Activated CD8-positive, alpha-beta memory T cell treated with anti-CD3 and anti-CD28 coated beads, Interleukin-2, amount 10 ng/mL, durations not matched to agents 7 days and 5 days (primary cell): ENCODE data around the gene CTNNBL1. TPM values are rescaled to one million over a fixed set of nuclear protein-coding genes. Genes with fewer than 3 reads are reported as not detected.

Experiments
- ATAC-seq: fragments of 150-1000 bp; cut with Tn5 transposase; one replicate; pipeline ENCODE4 v1.10.0; 2021; ENCODE audit warnings: moderate library complexity
- CTCF ChIA-PET: fragments of 350-600 bp; sonication (Branson Sonifier 250); formaldehyde crosslinking; loops from one replicate; lab custom pipeline; 2021; ENCODE audit warnings: antibody characterized with exemption; lab: Charles Lee
- DNase-seq: peaks from one replicate; pipeline ENCODE4 v3.0.0-alpha.2; 2020
- H3K27ac Mint-ChIP-seq: one replicate; pipeline ENCODE4 v1.8.0; 2021; ENCODE audit warnings: mild to moderate bottlenecking, mixed read lengths
- H3K27me3 Mint-ChIP-seq: one replicate; pipeline ENCODE4 v1.8.0; 2021; ENCODE audit warnings: mixed read lengths
- H3K36me3 Mint-ChIP-seq: one replicate; pipeline ENCODE4 v1.8.0; 2021; ENCODE audit warnings: mild to moderate bottlenecking, mixed read lengths
- H3K4me1 Mint-ChIP-seq: one replicate; pipeline ENCODE4 v1.8.0; 2021; ENCODE audit warnings: mixed read lengths
- H3K4me3 Mint-ChIP-seq: one replicate; pipeline ENCODE4 v1.8.0; 2021; ENCODE audit warnings: mild to moderate bottlenecking, moderate library complexity, mixed read lengths
- H3K9me3 Mint-ChIP-seq: one replicate; pipeline ENCODE4 v1.8.0; 2022; ENCODE audit warnings: low read depth, mixed read lengths
- total RNA-seq, 2 experiments: library from RNA; stranded (reverse); gene quantifications; one replicate each; pipeline ENCODE4 v1.2.3, GENCODE V29; 2021

The CTNNBL1 gene
- total RNA-seq, 2 experiments from 2014 or later, result 79.8 to 90.2 TPM

DNA sequence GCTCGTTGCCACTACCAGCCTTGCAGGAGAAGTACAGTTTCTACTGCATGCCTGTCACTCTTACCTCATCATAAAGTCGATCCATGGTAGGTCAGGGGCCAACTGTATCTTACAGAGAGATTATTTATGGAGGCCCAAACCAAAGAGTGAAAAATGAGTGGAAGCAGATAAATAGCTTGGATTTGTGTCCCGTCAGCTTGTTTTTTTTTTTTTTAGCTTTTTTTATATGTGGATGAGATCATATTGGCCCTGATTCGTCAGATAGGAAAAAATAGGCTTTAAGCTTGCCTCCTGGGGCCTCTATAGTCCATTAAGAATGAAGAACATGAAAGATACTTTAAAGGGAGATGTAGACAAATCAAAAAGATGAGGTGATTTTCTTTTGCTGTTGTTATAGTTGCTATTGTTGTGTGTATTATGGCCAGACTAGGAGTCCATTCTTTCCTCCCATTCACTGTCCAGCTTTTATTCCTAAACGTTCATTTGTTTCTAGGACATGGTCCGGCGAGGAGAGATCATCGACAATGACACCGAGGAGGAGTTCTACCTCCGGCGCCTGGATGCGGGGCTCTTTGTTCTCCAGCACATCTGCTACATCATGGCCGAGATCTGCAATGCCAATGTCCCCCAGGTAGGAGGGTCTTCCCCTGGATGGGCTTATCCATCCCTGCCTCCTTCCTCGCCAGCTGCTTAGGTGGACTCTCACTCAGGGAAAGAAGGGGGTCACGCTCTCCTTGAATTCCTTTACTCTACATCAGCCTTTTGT, 165.8 kb downstream of the CTNNBL1 start:
- DNase-seq (no peak), ATAC-seq (no peak)
- CTCF ChIA-PET, result no interaction called here
- H3K4me3 Mint-ChIP-seq, result no peak overlapping the region
- peaks cover 15% of the 10 kb centered on the region for H3K36me3 Mint-ChIP-seq
- no peaks in the 10 kb centered on the region for H3K27me3 Mint-ChIP-seq
- no peaks in the 10 kb centered on the region for H3K4me1 Mint-ChIP-seq
- H3K9me3 Mint-ChIP-seq, result no peaks in the 10 kb centered on the region
- no peak overlapping the region for H3K27ac Mint-ChIP-seq

DNA sequence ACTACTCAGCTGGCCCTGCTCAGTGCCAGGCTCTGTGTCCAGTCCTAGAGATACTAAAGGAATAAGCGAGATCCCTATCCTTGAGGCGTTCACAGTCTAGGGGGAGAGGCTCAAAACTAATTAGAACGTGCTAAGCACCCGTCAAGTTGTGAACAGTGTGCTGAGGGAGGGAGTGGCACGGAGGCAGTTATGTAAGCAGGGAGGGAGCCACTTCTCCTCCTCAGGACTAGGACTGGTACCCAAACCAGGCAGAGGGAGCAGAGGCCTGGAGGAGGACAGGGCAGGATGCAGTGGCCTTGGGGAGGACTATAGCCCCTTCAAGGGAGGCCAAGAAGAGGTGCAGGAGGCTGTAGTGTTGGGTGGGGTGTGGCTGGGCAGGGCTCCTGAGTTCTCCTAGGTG, 169.5 kb downstream of the CTNNBL1 start:
- ATAC-seq (no peak), DNase-seq (no peak)
- H3K9me3 Mint-ChIP-seq, result no peaks in the 10 kb centered on the region
- H3K4me3 Mint-ChIP-seq, result no peak overlapping the region
- no peak overlapping the region for H3K27ac Mint-ChIP-seq
- H3K27me3 Mint-ChIP-seq, result no peaks in the 10 kb centered on the region
- H3K4me1 Mint-ChIP-seq, result no peaks in the 10 kb centered on the region
- peaks cover 11% of the 10 kb centered on the region for H3K36me3 Mint-ChIP-seq
- CTCF ChIA-PET, result no interaction called here

GRCh38 chr20:37864298-37864697, 170.5 kb downstream of the CTNNBL1 start:
- Mint-ChIP-seq H3K4me3 (no peak overlapping the region), H3K27me3 (no peaks in the 10 kb centered on the region), H3K4me1 (no peaks in the 10 kb centered on the region), H3K27ac (no peak overlapping the region), H3K9me3 (no peaks in the 10 kb centered on the region), H3K36me3 (peaks cover 11% of the 10 kb centered on the region)
- CTCF ChIA-PET, result no interaction called here
- ATAC-seq, result no peak
- no peak for DNase-seq

DNA sequence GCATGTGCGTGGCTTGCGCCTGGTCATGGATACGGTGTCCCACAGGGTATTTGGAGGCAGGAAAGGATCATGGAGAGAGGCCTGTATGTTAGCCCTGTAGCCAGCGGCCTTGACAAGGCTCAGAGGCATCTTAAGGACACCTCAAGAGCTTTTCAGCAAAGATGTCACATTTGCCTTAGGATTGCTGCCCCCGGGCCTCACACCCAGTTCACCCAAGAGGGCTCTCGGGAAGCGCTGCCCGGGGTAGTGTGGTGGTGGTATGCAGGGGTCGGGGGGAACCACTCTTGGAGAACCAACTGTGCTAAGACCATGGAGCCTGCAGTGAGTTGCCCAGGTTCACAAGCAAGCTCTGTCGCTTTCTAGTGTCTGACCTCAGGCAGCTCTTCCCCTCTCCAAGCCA, 172.2 kb downstream of the CTNNBL1 start:
- Mint-ChIP-seq H3K27me3 (no peaks in the 10 kb centered on the region), H3K36me3 (peaks cover 4% of the 10 kb centered on the region), H3K9me3 (no peaks in the 10 kb centered on the region), H3K4me1 (no peaks in the 10 kb centered on the region), H3K4me3 (no peak overlapping the region), H3K27ac (no peak overlapping the region)
- no peak for ATAC-seq
- no peak for DNase-seq
- CTCF ChIA-PET, result no interaction called here

DNA sequence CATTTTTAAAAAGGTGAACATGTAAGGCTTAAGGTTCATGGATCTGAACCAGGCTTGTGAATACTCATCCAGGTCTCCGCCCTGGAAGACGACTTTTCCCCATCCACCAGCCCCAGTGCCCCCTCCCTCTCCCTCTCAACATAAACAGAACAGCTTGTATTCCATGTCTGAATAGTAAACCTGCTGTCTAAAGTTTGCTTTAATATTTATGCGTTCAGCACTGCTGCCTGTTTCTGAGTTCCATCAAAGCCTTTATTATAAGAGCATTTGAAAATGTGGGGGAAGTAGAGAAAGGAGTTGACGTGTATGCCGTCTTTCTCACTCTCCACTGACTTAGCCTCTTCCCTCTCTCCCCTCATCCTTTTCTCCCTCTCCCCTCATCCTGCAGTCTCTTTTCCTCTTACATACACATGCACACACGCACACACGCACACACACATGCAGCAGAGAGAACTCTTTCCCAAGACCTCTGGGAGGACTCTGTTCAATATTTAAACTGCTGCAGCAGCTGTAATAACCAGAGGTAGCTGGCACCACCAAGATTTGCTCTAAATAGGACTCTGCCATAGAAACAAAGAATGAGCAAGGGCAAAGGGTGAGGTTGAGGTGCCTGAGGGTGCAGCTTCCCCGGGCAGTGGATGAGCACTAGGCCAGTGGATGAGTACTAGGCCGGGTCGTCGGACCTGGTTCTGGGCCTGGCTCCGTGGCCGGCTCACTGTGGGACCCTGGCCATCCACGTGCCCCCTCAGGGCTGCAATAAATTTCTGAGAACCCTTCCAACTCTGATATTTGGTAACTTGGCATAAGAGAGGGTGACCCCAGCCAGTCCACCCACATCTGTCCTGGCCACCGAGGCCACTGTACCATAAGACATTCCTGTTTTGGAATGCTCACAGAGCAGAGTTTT, 173.7 kb downstream of the CTNNBL1 start:
- Mint-ChIP-seq H3K36me3 (peaks cover 4% of the 10 kb centered on the region), H3K27me3 (no peaks in the 10 kb centered on the region), H3K4me3 (no peak overlapping the region)

DNA sequence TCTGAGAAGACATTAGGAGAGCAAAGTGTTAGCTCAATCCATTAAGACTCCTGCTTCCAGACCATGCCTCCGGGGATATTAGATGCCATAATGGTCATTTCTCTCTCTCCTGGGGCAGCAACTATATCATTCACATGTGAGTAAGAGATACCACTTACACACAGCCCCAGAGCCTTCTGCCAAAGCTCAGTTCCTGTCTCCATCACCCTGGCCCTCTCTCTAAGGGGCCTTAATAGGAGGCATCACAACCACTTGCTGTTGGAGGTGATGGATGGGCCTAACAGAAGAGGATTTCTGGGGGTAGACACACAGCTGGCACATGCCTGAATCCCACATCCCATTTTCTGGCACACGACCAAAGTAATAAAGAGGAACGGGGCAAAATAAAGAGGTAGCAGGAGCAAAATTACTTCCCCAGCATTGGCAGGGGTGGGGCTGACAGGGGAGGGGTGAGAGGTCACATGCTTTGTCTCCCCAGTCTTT, 175.1 kb downstream of the CTNNBL1 start:
- Mint-ChIP-seq H3K27ac (no peak overlapping the region), H3K9me3 (no peaks in the 10 kb centered on the region), H3K36me3 (peaks cover 2% of the 10 kb centered on the region), H3K27me3 (no peaks in the 10 kb centered on the region), H3K4me1 (peaks cover 8% of the 10 kb centered on the region), H3K4me3 (no peak overlapping the region)
- ATAC-seq (no peak), DNase-seq (no peak)
- CTCF ChIA-PET, result no interaction called here

More for the DNA sequence above, 173.7 kb downstream of the CTNNBL1 start:
- DNase-seq (no peak), ATAC-seq (no peak)
- Mint-ChIP-seq H3K27ac (no peak overlapping the region), H3K4me1 (no peaks in the 10 kb centered on the region), H3K9me3 (no peaks in the 10 kb centered on the region)
- CTCF ChIA-PET, result no interaction called here

- Mint-ChIP-seq H3K4me3 (no peak overlapping the region), H3K4me1 (peaks cover 8% of the 10 kb centered on the region), H3K36me3 (peaks cover 2% of the 10 kb centered on the region), H3K9me3 (no peaks in the 10 kb centered on the region), H3K27me3 (no peaks in the 10 kb centered on the region), H3K27ac (no peak overlapping the region)
- CTCF ChIA-PET, result no interaction called here
- DNase-seq (no peak), ATAC-seq (no peak)
Observed at GRCh38 chr20:37869334-37869861, 175.6 kb downstream of the CTNNBL1 start.

DNA sequence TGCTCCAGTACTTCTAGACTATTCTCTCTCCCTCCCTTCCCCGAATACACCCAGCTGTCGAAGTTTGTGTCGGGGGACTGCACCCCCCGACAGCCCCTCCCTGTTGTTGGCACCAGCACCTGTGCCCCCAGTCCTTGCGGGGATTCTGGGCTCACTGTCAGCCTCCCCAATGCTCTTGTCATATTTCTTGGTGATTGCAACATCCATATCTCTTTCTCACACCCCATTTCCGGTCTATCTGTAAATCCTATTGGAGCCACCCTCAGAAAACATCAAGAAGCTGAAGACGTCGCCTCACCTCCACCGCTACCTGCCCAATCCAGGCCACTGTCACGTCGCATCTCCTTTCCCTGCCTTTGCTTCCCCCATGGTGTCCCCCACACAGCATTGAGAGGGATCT, 176.5 kb downstream of the CTNNBL1 start:
- Mint-ChIP-seq H3K4me1 (peaks cover 8% of the 10 kb centered on the region), H3K36me3 (peaks cover 2% of the 10 kb centered on the region), H3K27me3 (no peaks in the 10 kb centered on the region), H3K4me3 (no peak overlapping the region), H3K9me3 (no peaks in the 10 kb centered on the region), H3K27ac (no peak overlapping the region)
- DNase-seq (no peak), ATAC-seq (no peak)
- CTCF ChIA-PET, result no interaction called here

DNA sequence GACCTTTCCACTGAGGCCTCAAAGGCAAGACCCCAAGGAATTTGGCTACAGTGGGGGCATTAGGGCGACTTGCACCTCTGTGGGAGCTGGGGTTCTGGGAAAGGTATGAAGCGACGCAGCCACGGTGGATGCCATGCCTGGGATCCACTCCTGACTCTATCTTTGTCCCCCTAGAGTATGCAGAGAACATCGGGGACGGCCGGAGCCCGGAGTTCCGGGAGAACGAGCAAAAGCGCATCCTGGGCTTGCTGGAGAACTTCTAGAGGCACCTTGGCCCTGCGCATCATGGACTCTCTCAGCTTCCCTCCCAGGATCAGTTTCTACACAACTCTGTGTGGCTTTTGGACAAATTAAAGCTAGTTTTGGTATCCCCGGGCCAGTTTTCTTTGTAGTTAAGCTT, 177.9 kb downstream of the CTNNBL1 start:
- H3K4me1 Mint-ChIP-seq, result peaks cover 8% of the 10 kb centered on the region
- no peaks in the 10 kb centered on the region for H3K9me3 Mint-ChIP-seq
- H3K27me3 Mint-ChIP-seq, result no peaks in the 10 kb centered on the region

GRCh38 chr20:37872161-37872560, 178.3 kb downstream of the CTNNBL1 start:
- no peak overlapping the region for H3K27ac Mint-ChIP-seq

More for the DNA sequence above, 177.9 kb downstream of the CTNNBL1 start:
- CTCF ChIA-PET, result no interaction called here
- peaks cover 2% of the 10 kb centered on the region for H3K36me3 Mint-ChIP-seq
- ATAC-seq (no peak), DNase-seq (no peak)
- no peak overlapping the region for H3K4me3 Mint-ChIP-seq
- no peak overlapping the region for H3K27ac Mint-ChIP-seq

DNA sequence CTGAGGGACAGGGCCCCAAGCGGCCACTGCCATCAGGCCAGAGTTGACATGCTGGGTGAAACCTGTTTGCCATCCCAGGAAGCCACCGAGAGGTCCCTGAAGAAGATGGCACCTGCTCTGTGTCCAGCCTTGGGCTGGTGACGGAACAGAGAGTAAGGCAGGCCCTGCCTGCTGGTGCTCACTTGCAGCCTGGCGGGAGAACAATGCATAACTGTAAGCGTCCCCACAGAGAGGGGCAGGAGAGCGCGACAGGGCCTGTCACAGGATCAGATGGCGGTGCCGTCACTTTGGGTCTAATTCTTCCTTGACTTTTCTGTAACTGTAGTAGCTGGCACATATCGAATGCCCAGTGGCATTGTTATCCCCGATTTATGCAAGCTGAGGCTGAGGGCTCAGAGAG, 180.1 kb downstream of the CTNNBL1 start:
- no peak overlapping the region for H3K27ac Mint-ChIP-seq
- H3K4me3 Mint-ChIP-seq, result no peak overlapping the region
- peaks cover 8% of the 10 kb centered on the region for H3K4me1 Mint-ChIP-seq
- H3K27me3 Mint-ChIP-seq, result no peaks in the 10 kb centered on the region
- CTCF ChIA-PET, result interaction anchor here (1.4 kb wide), 1 partner anchor 24 kb away, joined by 3 read pairs; no protein-coding TSS in a partner anchor
- no peaks in the 10 kb centered on the region for H3K9me3 Mint-ChIP-seq
- peaks cover 2% of the 10 kb centered on the region for H3K36me3 Mint-ChIP-seq
- no peak for ATAC-seq
- no peak for DNase-seq

More at GRCh38 chr20:37872161-37872560, 178.3 kb downstream of the CTNNBL1 start:
- Mint-ChIP-seq H3K4me1 (peaks cover 8% of the 10 kb centered on the region), H3K27me3 (no peaks in the 10 kb centered on the region), H3K4me3 (no peak overlapping the region), H3K9me3 (no peaks in the 10 kb centered on the region), H3K36me3 (peaks cover 2% of the 10 kb centered on the region)
- DNase-seq (no peak), ATAC-seq (no peak)
- CTCF ChIA-PET, result no interaction called here

DNA sequence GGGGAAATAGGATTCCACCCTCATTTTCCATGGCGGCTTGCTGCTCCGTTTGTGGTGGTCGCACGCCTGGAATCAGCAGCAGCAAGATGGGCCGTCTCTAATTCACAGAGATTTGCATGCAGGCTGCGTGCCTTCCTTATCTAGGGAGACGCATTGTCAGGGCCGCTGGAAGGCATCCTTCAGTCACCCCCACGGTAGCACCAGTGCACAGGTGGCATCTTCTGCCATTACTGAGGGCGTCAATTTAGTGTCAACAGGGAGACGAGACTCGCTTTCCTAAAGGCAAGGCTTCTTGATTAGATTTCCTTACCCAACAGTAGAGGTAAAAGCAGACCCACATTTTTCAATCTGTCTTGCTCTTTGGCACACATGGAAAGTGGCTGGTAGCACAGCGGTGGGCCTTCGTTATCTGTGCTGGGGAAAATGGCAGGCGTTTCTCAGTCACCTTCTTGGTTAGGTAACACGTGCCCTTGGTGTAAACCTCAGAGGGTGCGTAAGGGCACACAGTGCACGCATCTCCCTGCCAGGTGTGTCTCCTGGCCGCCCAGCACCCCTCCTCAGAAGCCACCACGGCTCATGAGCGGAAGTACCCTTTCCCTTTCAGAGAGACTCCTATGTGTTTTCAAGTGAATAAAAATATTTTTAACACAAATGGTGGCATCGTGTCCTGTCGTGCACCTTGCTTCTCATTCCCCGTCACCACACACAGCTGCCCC, 181.8 kb downstream of the CTNNBL1 start:
- no peak overlapping the region for H3K4me3 Mint-ChIP-seq
- ATAC-seq, result no peak
- peaks cover 2% of the 10 kb centered on the region for H3K36me3 Mint-ChIP-seq
- CTCF ChIA-PET, result interaction anchor here (1.4 kb wide), 1 partner anchor 23 kb away, joined by 3 read pairs; no protein-coding TSS in a partner anchor
- peaks cover 8% of the 10 kb centered on the region for H3K4me1 Mint-ChIP-seq
- no peak overlapping the region for H3K27ac Mint-ChIP-seq
- no peak for DNase-seq
- no peaks in the 10 kb centered on the region for H3K9me3 Mint-ChIP-seq
- H3K27me3 Mint-ChIP-seq, result no peaks in the 10 kb centered on the region

GRCh38 chr20:37876863-37877262, 183.0 kb downstream of the CTNNBL1 start:
- no peaks in the 10 kb centered on the region for H3K27me3 Mint-ChIP-seq
- no peak for DNase-seq
- no peak overlapping the region for H3K4me3 Mint-ChIP-seq
- H3K27ac Mint-ChIP-seq, result no peak overlapping the region
- H3K4me1 Mint-ChIP-seq, result peaks cover 8% of the 10 kb centered on the region
- H3K36me3 Mint-ChIP-seq, result no peaks in the 10 kb centered on the region
- CTCF ChIA-PET, result no interaction called here
- no peaks in the 10 kb centered on the region for H3K9me3 Mint-ChIP-seq
- ATAC-seq, result no peak
